Gastrocnemius medialis (tissue), 4 donors: Measurements from ENCODE around the gene CHRNA5. TPM values are rescaled to one million over a fixed set of nuclear protein-coding genes. Genes with fewer than 3 reads are reported as not detected.

Source experiments
- ATAC-seq, 2 donors: fragments of 150-250 bp; one replicate each; pipeline ENCODE4 v1.9.1; 2016
- DNase-seq, 2 donors: peaks; one replicate each; pipeline ENCODE4 v3.0.0-alpha.2; 2019
- H3K27ac ChIP-seq, 4 donors: fragments of 200-600 bp; sonication (generic); 1 replicate in 1 of 4; 2 replicates in 3 of 4; pipeline ENCODE4 v1.5.1; 2016 to 2018; ENCODE audit warnings: mild to moderate bottlenecking in 2 of 4, moderate library complexity in 1 of 4
- H3K27me3 ChIP-seq, 3 donors: fragments of 200-600 bp; sonication (generic) in 2 of 3; 1 replicate in 1 of 3; 2 replicates in 2 of 3; pipeline versions ENCODE4 v1.5.1 to v1.6.0; 2016 to 2019; ENCODE audit warnings: mild to moderate bottlenecking in 1 of 3, moderate library complexity in 1 of 3
- H3K36me3 ChIP-seq, 2 donors: fragments of 200-600 bp; sonication (generic) in 1 of 2; one replicate each; pipeline ENCODE4 v1.5.1; 2017 to 2018
- H3K4me1 ChIP-seq, 2 donors: fragments of 200-600 bp; sonication (generic) in 1 of 2; one replicate each; pipeline ENCODE4 v1.5.1; 2016 to 2017; ENCODE audit warnings: mild to moderate bottlenecking in 2 of 2
- H3K4me3 ChIP-seq, 4 donors: fragments of 200-600 bp; sonication (generic) in 3 of 4; 1 replicate in 1 of 4; 2 replicates in 3 of 4; pipeline ENCODE4 v1.5.1; 2016 to 2019; ENCODE audit warnings: mild to moderate bottlenecking in 2 of 4
- H3K9me3 ChIP-seq, 3 donors: fragments of 200-600 bp; sonication (generic) in 2 of 3; 1 replicate in 1 of 3; 2 replicates in 2 of 3; pipeline ENCODE4 v1.5.1; 2016 to 2019
- CTCF ChIP-seq, 5 experiments: fragments of 450-650 bp in 3 of 5; fragments of 200-600 bp in 2 of 5; sonication (generic) in 2 of 5; IDR thresholded peaks in 4 of 5; conservative IDR thresholded peaks in 1 of 5; 1 replicate in 4 of 5; 2 replicates in 1 of 5; pipeline ENCODE4 v1.5.1; 2016 to 2019; ENCODE audit warnings: antibody characterized with exemption in 5 of 5, mild to moderate bottlenecking in 3 of 5, moderate library complexity in 3 of 5
- POLR2A ChIP-seq, 2 donors: fragments of 450-650 bp; IDR thresholded peaks; one replicate each; pipeline ENCODE4 v1.6.1; 2017; ENCODE audit warnings: antibody characterized with exemption in 2 of 2, mild to moderate bottlenecking in 2 of 2, moderate library complexity in 2 of 2
- in situ Hi-C, 4 donors: fragments of 200-750 bp; cut with MboI; loops; one replicate each; pipeline versions ENCODE4 v1.15.0 to v1.8.0; 2017; ENCODE audit warnings: low sequenced_read_pairs in 4 of 4
- intact Hi-C: fragments of 100-400 bp; cut with DNase I; formaldehyde crosslinking; loops from one replicate; pipeline ENCODE4 v1.15.1; 2023; ENCODE audit warnings: low total_unique reads
- total RNA-seq, 4 donors: library from RNA; depleted of rRNA; stranded (reverse); fragments of >200 nt; gene quantifications; one replicate each; pipeline versions ENCODE4 v1.1.0 to v1.2.3, GENCODE V29; 2016

The CHRNA5 gene
- total RNA-seq, 4 donors from 2014 or later = 0.07 to 1.6 (median 0.71) TPM

DNA sequence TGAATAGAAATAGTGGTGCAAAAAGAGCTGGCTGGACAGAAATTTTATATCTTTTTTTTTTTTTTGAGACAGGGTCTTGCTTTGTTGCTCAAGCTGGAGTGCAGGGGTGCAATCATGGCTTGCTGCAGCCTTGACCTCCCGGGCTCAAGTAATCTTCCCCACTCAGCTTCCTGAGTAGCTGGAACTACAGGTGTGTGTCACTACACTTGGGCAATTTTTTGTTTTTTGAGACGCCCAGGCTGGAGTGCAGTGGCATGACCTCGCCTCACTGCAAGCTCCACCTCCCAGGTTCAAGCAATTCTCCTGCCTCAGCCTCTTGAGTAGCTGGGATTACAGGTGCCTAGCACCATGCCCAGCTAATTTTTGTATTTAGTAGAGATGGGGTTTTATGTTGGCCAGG, 33.0 kb downstream of the CHRNA5 start:
- DNase-seq (no peak), ATAC-seq (no peak)
- in situ Hi-C loops = no loop called here
- H3K4me3 ChIP-seq = no peak overlapping the region
- H3K36me3 ChIP-seq = no peaks in the 10 kb centered on the region
- H3K27ac ChIP-seq = no peak overlapping the region
- intact Hi-C loops = no loop called here
- TF ChIP-seq CTCF (IDR thresholded peaks at IDR 0.05 in 4 of 5, conservative IDR thresholded peaks at IDR 0.05 in 1 of 5) (no peak), POLR2A (IDR thresholded peaks at IDR 0.05) (no peak)
- H3K27me3 ChIP-seq = no peaks in the 10 kb centered on the region
- no peaks in the 10 kb centered on the region for H3K9me3 ChIP-seq
- H3K4me1 ChIP-seq = no peaks in the 10 kb centered on the region

DNA sequence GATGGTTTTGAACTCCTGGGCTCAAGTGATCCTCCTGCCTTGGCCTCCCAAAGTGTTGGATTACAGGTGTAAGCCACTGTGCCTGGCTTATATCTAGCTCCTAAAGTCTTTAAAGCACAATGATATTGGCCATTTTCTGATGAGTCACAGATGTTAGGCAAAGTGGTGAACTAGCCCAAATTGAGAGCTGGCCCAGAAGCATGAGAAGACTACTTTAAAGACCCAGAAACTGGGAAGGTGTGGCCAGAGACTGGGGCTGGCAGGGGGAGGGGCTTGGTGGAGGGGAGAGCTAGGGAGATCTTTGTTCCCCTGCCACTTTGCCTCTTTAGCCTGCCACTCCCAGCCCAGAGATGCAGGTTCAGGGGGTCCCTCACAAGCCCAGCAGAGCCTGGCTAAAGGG, 33.9 kb downstream of the CHRNA5 start:
- H3K27me3 ChIP-seq = no peaks in the 10 kb centered on the region
- no peaks in the 10 kb centered on the region for H3K4me1 ChIP-seq
- TF ChIP-seq POLR2A (IDR thresholded peaks at IDR 0.05) (no peak), CTCF (IDR thresholded peaks at IDR 0.05 in 4 of 5, conservative IDR thresholded peaks at IDR 0.05 in 1 of 5) (no peak)
- no peak overlapping the region for H3K4me3 ChIP-seq
- no peaks in the 10 kb centered on the region for H3K9me3 ChIP-seq
- intact Hi-C loops (no loop called here), in situ Hi-C loops (no loop called here)
- no peak overlapping the region for H3K27ac ChIP-seq
- DNase-seq (no peak), ATAC-seq (no peak)
- H3K36me3 ChIP-seq = no peaks in the 10 kb centered on the region

GRCh38 chr15:78603467-78603866, 38.1 kb downstream of the CHRNA5 start:
- no peak overlapping the region for H3K27ac ChIP-seq
- H3K9me3 ChIP-seq = no peaks in the 10 kb centered on the region
- H3K4me3 ChIP-seq = no peak overlapping the region
- no peaks in the 10 kb centered on the region for H3K27me3 ChIP-seq
- intact Hi-C loops = no loop called here
- TF ChIP-seq POLR2A (IDR thresholded peaks at IDR 0.05) (no peak), CTCF (IDR thresholded peaks at IDR 0.05 in 4 of 5, conservative IDR thresholded peaks at IDR 0.05 in 1 of 5) (no peak)
- no peak for ATAC-seq
- in situ Hi-C loops = no loop called here
- no peaks in the 10 kb centered on the region for H3K4me1 ChIP-seq
- DNase-seq = no peak
- H3K36me3 ChIP-seq = no peaks in the 10 kb centered on the region

DNA sequence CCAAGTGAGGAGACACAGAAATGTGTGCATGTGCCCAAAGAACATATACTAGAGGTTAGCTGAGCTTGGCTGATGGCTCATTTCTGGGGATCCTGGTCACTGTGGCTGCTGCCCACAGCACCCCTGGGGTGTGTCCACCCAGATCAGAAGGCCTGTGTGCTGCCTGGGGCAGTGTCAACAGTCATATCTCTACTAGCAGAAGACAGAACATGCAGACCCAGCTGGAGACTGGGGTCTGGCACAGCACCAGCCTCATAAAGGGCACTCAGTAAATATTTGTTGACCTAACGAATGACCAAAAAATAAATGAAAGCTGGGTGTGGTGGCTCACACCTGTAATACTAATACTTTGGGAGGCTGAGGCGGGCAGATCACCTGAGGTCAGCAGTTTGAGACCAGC, 39.1 kb downstream of the CHRNA5 start:
- Histone ChIP-seq H3K4me1 (no peaks in the 10 kb centered on the region), H3K27me3 (no peaks in the 10 kb centered on the region), H3K27ac (no peak overlapping the region), H3K4me3 (no peak overlapping the region), H3K9me3 (no peaks in the 10 kb centered on the region), H3K36me3 (no peaks in the 10 kb centered on the region)
- no peak for DNase-seq
- TF ChIP-seq CTCF (IDR thresholded peaks at IDR 0.05 in 4 of 5, conservative IDR thresholded peaks at IDR 0.05 in 1 of 5) = no peak
- no peak for TF ChIP-seq POLR2A (IDR thresholded peaks at IDR 0.05)
- no peak for ATAC-seq
- intact Hi-C loops (no loop called here), in situ Hi-C loops (no loop called here)

GRCh38 chr15:78605201-78605600, 39.9 kb downstream of the CHRNA5 start:
- DNase-seq = no peak
- intact Hi-C loops = no loop called here
- TF ChIP-seq POLR2A (IDR thresholded peaks at IDR 0.05) (no peak), CTCF (IDR thresholded peaks at IDR 0.05 in 4 of 5, conservative IDR thresholded peaks at IDR 0.05 in 1 of 5) (no peak)
- in situ Hi-C loops = no loop called here
- no peak for ATAC-seq
- Histone ChIP-seq H3K27ac (no peak overlapping the region), H3K4me1 (no peaks in the 10 kb centered on the region), H3K27me3 (no peaks in the 10 kb centered on the region), H3K4me3 (no peak overlapping the region), H3K9me3 (no peaks in the 10 kb centered on the region), H3K36me3 (no peaks in the 10 kb centered on the region)
